ENCODE data around the gene EYA2. TPM values are rescaled to one million over a fixed set of nuclear protein-coding genes. Genes with fewer than 3 reads are reported as not detected.

The EYA2 gene
- total RNA-seq, 3 donors from 2014 or later = 5.4 to 19.2 (median 12.5) TPM

GRCh38 chr20:46851746-46852145 is 42.9 kb upstream of the EYA2 start:
- H3K36me3 ChIP-seq = no peaks in the 10 kb centered on the region
- H3K27me3 ChIP-seq = peaks cover 0 to 3% of the 10 kb centered on the region in 2 donors
- no peaks in the 10 kb centered on the region for H3K4me1 ChIP-seq
- H3K9me3 ChIP-seq = no peaks in the 10 kb centered on the region
- no peak for DNase-seq (ENCODE audit: low spot score in 2 of 2)
- TF ChIP-seq CTCF (IDR thresholded peaks at IDR 0.05) (no peak), POLR2AphosphoS5 (IDR thresholded peaks at IDR 0.05) (no peak), POLR2A (IDR thresholded peaks at IDR 0.05) (no peak)
- H3K27ac ChIP-seq = no peak overlapping the region
- no peak overlapping the region for H3K4me3 ChIP-seq
- intact Hi-C loops (cut with DNase I; ENCODE audit: low total_unique reads) = no loop called here

GRCh38 chr20:46852313-46852712 is 42.3 kb upstream of the EYA2 start:
- Histone ChIP-seq H3K27me3 (peaks cover 0 to 3% of the 10 kb centered on the region in 2 donors), H3K9me3 (no peaks in the 10 kb centered on the region), H3K36me3 (no peaks in the 10 kb centered on the region), H3K4me3 (no peak overlapping the region), H3K4me1 (no peaks in the 10 kb centered on the region), H3K27ac (no peak overlapping the region)
- TF ChIP-seq POLR2A (IDR thresholded peaks at IDR 0.05) (no peak), POLR2AphosphoS5 (IDR thresholded peaks at IDR 0.05) (no peak), CTCF (IDR thresholded peaks at IDR 0.05) (no peak)
- no peak for DNase-seq (ENCODE audit: low spot score in 2 of 2)
- intact Hi-C loops (cut with DNase I; ENCODE audit: low total_unique reads) = no loop called here

GRCh38 chr20:46853926-46854325 is 40.7 kb upstream of the EYA2 start:
- TF ChIP-seq CTCF (IDR thresholded peaks at IDR 0.05) (no peak), POLR2AphosphoS5 (IDR thresholded peaks at IDR 0.05) (no peak), POLR2A (IDR thresholded peaks at IDR 0.05) (no peak)
- no peak for DNase-seq (ENCODE audit: low spot score in 2 of 2)

GRCh38 chr20:46857061-46857831 is 37.4 kb upstream of the EYA2 start:
- Histone ChIP-seq H3K36me3 (no peaks in the 10 kb centered on the region), H3K27ac (peak overlapping the region; percentile 5 to 48), H3K4me3 (no peak overlapping the region), H3K27me3 (no peaks in the 10 kb centered on the region), H3K4me1 (no peaks in the 10 kb centered on the region), H3K9me3 (no peaks in the 10 kb centered on the region)
- TF ChIP-seq CTCF (IDR thresholded peaks at IDR 0.05) = no peak
- no peak for TF ChIP-seq POLR2A (IDR thresholded peaks at IDR 0.05)
- TF ChIP-seq POLR2AphosphoS5 (IDR thresholded peaks at IDR 0.05) = no peak
- no peak for DNase-seq (ENCODE audit: low spot score in 2 of 2)
- intact Hi-C loops (cut with DNase I; ENCODE audit: low total_unique reads) = no loop called here

More at GRCh38 chr20:46853926-46854325, 40.7 kb upstream of the EYA2 start:
- intact Hi-C loops (cut with DNase I; ENCODE audit: low total_unique reads) = no loop called here
- Histone ChIP-seq H3K4me3 (no peak overlapping the region), H3K4me1 (no peaks in the 10 kb centered on the region), H3K36me3 (no peaks in the 10 kb centered on the region), H3K27me3 (peaks cover 0 to 3% of the 10 kb centered on the region in 2 donors), H3K9me3 (no peaks in the 10 kb centered on the region), H3K27ac (no peak overlapping the region)

- Histone ChIP-seq H3K27me3 (no peaks in the 10 kb centered on the region), H3K27ac (no peak overlapping the region), H3K4me1 (no peaks in the 10 kb centered on the region), H3K36me3 (no peaks in the 10 kb centered on the region), H3K4me3 (no peak overlapping the region), H3K9me3 (no peaks in the 10 kb centered on the region)
- intact Hi-C loops (cut with DNase I; ENCODE audit: low total_unique reads) = no loop called here
- no peak for DNase-seq (ENCODE audit: low spot score in 2 of 2)
- TF ChIP-seq CTCF (IDR thresholded peaks at IDR 0.05) = no peak
- TF ChIP-seq POLR2AphosphoS5 (IDR thresholded peaks at IDR 0.05) = no peak
Measured at GRCh38 chr20:46865824-46866223, 28.8 kb upstream of the EYA2 start.

Measured in breast epithelium (tissue), 4 donors.